CD14-positive monocyte (primary cell): ENCODE data around the gene DHFR. TPM values are rescaled to one million over a fixed set of nuclear protein-coding genes. Genes with fewer than 3 reads are reported as not detected.

Source experiments
- DNase-seq, 3 donors: peaks; one replicate each; pipeline ENCODE4 v3.0.0-alpha.2; 2011 to 2022
- H2AFZ ChIP-seq: 2 replicates; pipeline ENCODE4 v1.6.0; 2012; ENCODE audit warnings: mild to moderate bottlenecking, low read depth, low read length, inconsistent platforms; ENCODE audit not compliant: insufficient read depth, poor library complexity, severe bottlenecking
- H3K27ac ChIP-seq, 2 donors: 1 replicate in 1 of 2; 2 replicates in 1 of 2; pipeline ENCODE4 v1.5.1; 2012 to 2013; ENCODE audit warnings: low read length in 2 of 2, control low read depth in 1 of 2, inconsistent platforms in 1 of 2, low read depth in 1 of 2, mild to moderate bottlenecking in 1 of 2
- H3K27me3 ChIP-seq, 2 donors: one replicate each; pipeline versions ENCODE4 v1.6.0 to v1.6.1; 2011 to 2013; ENCODE audit warnings: low read length in 2 of 2; ENCODE audit not compliant: control insufficient read depth in 2 of 2, insufficient read depth in 2 of 2
- H3K36me3 ChIP-seq, 2 donors: replicated peaks in 1 of 2; 1 replicate in 1 of 2; 2 replicates in 1 of 2; pipeline versions ENCODE4 v1.5.1 to v1.6.1; 2012 to 2013; ENCODE audit warnings: low read length in 2 of 2, control low read depth in 1 of 2, inconsistent platforms in 1 of 2, mild to moderate bottlenecking in 1 of 2; ENCODE audit not compliant: insufficient read depth in 2 of 2, control insufficient read depth in 1 of 2
- H3K4me1 ChIP-seq, 2 donors: 1 replicate in 1 of 2; 2 replicates in 1 of 2; pipeline versions ENCODE4 v1.5.1 to v1.6.1; 2012 to 2013; ENCODE audit warnings: low read length in 2 of 2, control low read depth in 1 of 2, inconsistent platforms in 1 of 2, mild to moderate bottlenecking in 1 of 2, moderate library complexity in 1 of 2; ENCODE audit not compliant: insufficient read depth in 2 of 2, control insufficient read depth in 1 of 2
- H3K4me2 ChIP-seq: replicated peaks from 2 replicates; pipeline ENCODE3; 2012; ENCODE audit warnings: low read length, moderate library complexity, mild to moderate bottlenecking; ENCODE audit not compliant: poor library complexity, severe bottlenecking; ENCODE audit errors: extremely low read depth
- H3K4me3 ChIP-seq, 3 experiments: fragments of 200-600 bp in 1 of 3; sonication (generic) in 1 of 3; replicated peaks in 1 of 3; 1 replicate in 2 of 3; 2 replicates in 1 of 3; pipeline ENCODE4 v1.5.1; 2011 to 2013; ENCODE audit warnings: low read length in 3 of 3, mild to moderate bottlenecking in 3 of 3, control low read depth in 2 of 3, low read depth in 2 of 3, inconsistent platforms in 1 of 3, moderate library complexity in 1 of 3
- H3K79me2 ChIP-seq: 2 replicates; pipeline ENCODE4 v1.6.0; 2012; ENCODE audit warnings: mild to moderate bottlenecking, control low read depth, inconsistent platforms, low read length, moderate library complexity; ENCODE audit not compliant: insufficient read depth
- H3K9ac ChIP-seq: 2 replicates; pipeline ENCODE4 v1.6.0; 2017; ENCODE audit warnings: low read length, mild to moderate bottlenecking; ENCODE audit not compliant: insufficient read depth, poor library complexity, severe bottlenecking
- H3K9me3 ChIP-seq, 2 donors: replicated peaks in 1 of 2; 1 replicate in 1 of 2; 2 replicates in 1 of 2; pipeline versions ENCODE4 v1.5.1 to v1.6.1; 2012 to 2013; ENCODE audit warnings: low read length in 2 of 2, control low read depth in 1 of 2; ENCODE audit not compliant: control insufficient read depth in 1 of 2, insufficient read depth in 1 of 2
- H4K20me1 ChIP-seq: 2 replicates; pipeline ENCODE4 v1.6.0; 2012; ENCODE audit warnings: mild to moderate bottlenecking, low read length, control low read depth, moderate library complexity; ENCODE audit not compliant: insufficient read depth
- H3K27ac Mint-ChIP-seq, 7 donors: one replicate each; pipeline ENCODE4 v1.8.0; 2020; ENCODE audit warnings: mild to moderate bottlenecking in 7 of 7, mixed read lengths in 7 of 7, moderate library complexity in 6 of 7, inconsistent platforms in 2 of 7
- H3K27me3 Mint-ChIP-seq, 3 donors: one replicate each; pipeline ENCODE4 v1.8.0; 2021 to 2022; ENCODE audit warnings: low read depth in 3 of 3, mild to moderate bottlenecking in 3 of 3, mixed read lengths in 3 of 3, moderate library complexity in 3 of 3, inconsistent platforms in 1 of 3
- H3K36me3 Mint-ChIP-seq, 2 donors: one replicate each; pipeline ENCODE4 v1.8.0; 2020; ENCODE audit warnings: mixed read lengths in 2 of 2, inconsistent platforms in 1 of 2, mild to moderate bottlenecking in 1 of 2
- H3K4me1 Mint-ChIP-seq: one replicate; pipeline ENCODE4 v1.8.0; 2020; ENCODE audit warnings: mild to moderate bottlenecking, mixed read lengths
- H3K4me3 Mint-ChIP-seq, 2 donors: one replicate each; pipeline ENCODE4 v1.8.0; 2020; ENCODE audit warnings: mild to moderate bottlenecking in 2 of 2, mixed read lengths in 2 of 2, moderate library complexity in 1 of 2
- H3K9me3 Mint-ChIP-seq, 7 donors: one replicate each; pipeline ENCODE4 v1.8.0; 2020 to 2022; ENCODE audit warnings: mixed read lengths in 7 of 7, mild to moderate bottlenecking in 6 of 7, moderate library complexity in 6 of 7, inconsistent platforms in 2 of 7
- CTCF ChIP-seq: fragments of 200-600 bp; IDR thresholded peaks from one replicate; pipeline ENCODE4 v1.8.0; 2022; ENCODE audit warnings: antibody characterized with exemption, mild to moderate bottlenecking
- WGBS: methylation state at CpG from one replicate; pipeline ENCODE4 v1.1.5; 2013; ENCODE audit warnings: missing lambda C conversion rate; ENCODE audit not compliant: insufficient coverage; 5-methylcytosine and 5-hydroxymethylcytosine counted together
- intact Hi-C, 2 donors: fragments of 100-400 bp; cut with micrococcal nuclease; formaldehyde crosslinking; loops; one replicate each; pipeline versions ENCODE4 v1.15.0 to v1.15.1; 2023
- polyA plus RNA-seq, 3 donors: library from polyadenylated mRNA; depleted of rRNA in 1 of 3; unstranded in 2 of 3; stranded (reverse) in 1 of 3; fragments of 300-500 nt in 2 of 3; fragments of >200 nt in 1 of 3; fragmentation: Illumina TruSeq in 2 of 3; gene quantifications; 1 replicate in 2 of 3; 2 replicates in 1 of 3; pipeline ENCODE4 v1.2.3, GENCODE V29; 2012 to 2021

Gene DHFR
- polyA plus RNA-seq, 3 donors, result 0.75 to 2.9 (median 1.1) TPM

DNA sequence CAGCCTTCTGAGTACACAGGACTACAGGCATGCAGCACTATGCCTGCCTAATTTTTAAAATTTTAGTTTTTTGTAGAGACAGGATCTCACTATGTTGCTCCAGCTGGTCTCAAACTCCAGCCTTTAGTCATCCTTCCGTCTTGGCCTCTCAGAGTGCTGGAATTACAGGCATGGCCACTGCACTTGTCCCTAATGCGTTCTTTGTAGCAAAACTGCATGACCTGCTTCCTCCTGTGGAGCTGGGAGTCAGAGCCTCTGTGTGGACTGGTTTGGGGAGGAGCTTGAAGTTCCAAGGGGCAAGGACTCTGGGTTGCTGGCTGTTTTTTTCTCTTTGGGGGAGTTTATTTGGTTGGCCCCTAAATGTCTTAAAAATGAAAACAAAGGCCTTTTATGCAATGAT, 62.0 kb downstream of the DHFR start:
- DNase-seq, result no peak
- intact Hi-C loops, result no loop called here
- Histone ChIP-seq H3K36me3 (no peaks in the 10 kb centered on the region), H3K27ac (no peak overlapping the region), H3K4me3 (no peak overlapping the region), H3K27me3 (no peaks in the 10 kb centered on the region), H3K4me2 (no peak overlapping the region), H4K20me1 (no peaks in the 10 kb centered on the region), H3K79me2 (no peaks in the 10 kb centered on the region), H3K4me1 (no peaks in the 10 kb centered on the region), H2AFZ (no peak overlapping the region), H3K9me3 (no peaks in the 10 kb centered on the region), H3K9ac (no peak overlapping the region)
- H3K9me3 Mint-ChIP-seq, result peaks cover 0 to 2% (median 0%) of the 10 kb centered on the region in 7 donors
- no peak for TF ChIP-seq CTCF
- 96% methylated on average over 2 of the region's 2 CpGs for WGBS
- H3K36me3 Mint-ChIP-seq, result no peaks in the 10 kb centered on the region
- H3K4me1 Mint-ChIP-seq, result no peaks in the 10 kb centered on the region
- H3K27ac Mint-ChIP-seq, result no peak overlapping the region
- H3K27me3 Mint-ChIP-seq, result peaks cover 0 to 6% (median 0%) of the 10 kb centered on the region in 3 donors
- H3K4me3 Mint-ChIP-seq, result no peak overlapping the region

DNA sequence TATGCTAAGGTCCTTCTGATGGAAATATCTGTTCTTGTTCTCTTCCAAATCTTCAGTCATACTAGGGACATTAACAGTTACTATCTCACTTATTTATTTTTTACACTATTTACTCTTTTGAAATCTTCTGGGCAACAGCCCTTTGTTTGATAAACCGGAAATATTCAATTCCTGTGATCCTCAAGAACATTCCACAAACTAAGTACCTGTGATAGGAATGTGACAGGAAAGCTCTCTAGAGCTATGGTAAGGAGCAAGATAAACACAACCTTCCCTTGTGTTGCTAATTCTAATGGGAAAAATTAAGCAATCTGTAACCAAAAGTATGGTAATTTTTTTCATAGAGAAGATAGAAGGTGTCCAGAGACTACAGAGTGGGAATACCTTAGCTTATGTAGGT, 62.7 kb downstream of the DHFR start:
- WGBS, result no CpG with 5 or more reads among the region's 1 CpG
- intact Hi-C loops, result no loop called here
- Mint-ChIP-seq H3K4me3 (no peak overlapping the region), H3K27me3 (peaks cover 0 to 6% (median 0%) of the 10 kb centered on the region in 3 donors), H3K4me1 (no peaks in the 10 kb centered on the region), H3K9me3 (peaks cover 0 to 2% (median 0%) of the 10 kb centered on the region in 7 donors), H3K36me3 (no peaks in the 10 kb centered on the region), H3K27ac (no peak overlapping the region)
- TF ChIP-seq CTCF, result no peak
- no peak overlapping the region for H3K9ac ChIP-seq
- H3K27ac ChIP-seq, result no peak overlapping the region
- no peaks in the 10 kb centered on the region for H3K9me3 ChIP-seq
- no peaks in the 10 kb centered on the region for H3K36me3 ChIP-seq
- DNase-seq, result no peak
- H3K4me3 ChIP-seq, result no peak overlapping the region
- no peak overlapping the region for H3K4me2 ChIP-seq
- H3K79me2 ChIP-seq, result no peaks in the 10 kb centered on the region
- H2AFZ ChIP-seq, result no peak overlapping the region
- H3K4me1 ChIP-seq, result no peaks in the 10 kb centered on the region
- no peaks in the 10 kb centered on the region for H3K27me3 ChIP-seq
- no peaks in the 10 kb centered on the region for H4K20me1 ChIP-seq
